Spinal cord (tissue), 10 donors: ENCODE results near the gene CGB8. TPM values are rescaled to one million over a fixed set of nuclear protein-coding genes. Genes with fewer than 3 reads are reported as not detected.
A peak's percentile ranks its signal among the peaks of the same experiment; 100 is the strongest.

ENCODE experiments used
- DNase-seq, 6 donors: peaks; one replicate each; pipeline versions ENCODE4 v3.0.0 to v3.0.0-alpha.2; 2013 to 2015; ENCODE audit warnings: low spot score in 6 of 6, low read depth in 4 of 6
- H3K27ac ChIP-seq: one replicate; pipeline ENCODE4 v1.5.1; 2013; ENCODE audit warnings: low read depth, low read length, control low read depth
- H3K27me3 ChIP-seq: one replicate; pipeline ENCODE4 v1.6.1; 2013; ENCODE audit warnings: low read length; ENCODE audit not compliant: control insufficient read depth, insufficient read depth
- H3K36me3 ChIP-seq: one replicate; pipeline ENCODE4 v1.6.1; 2013; ENCODE audit warnings: low read length; ENCODE audit not compliant: control insufficient read depth, insufficient read depth
- H3K4me1 ChIP-seq: one replicate; pipeline ENCODE4 v1.6.1; 2013; ENCODE audit warnings: low read length; ENCODE audit not compliant: control insufficient read depth, insufficient read depth
- H3K4me3 ChIP-seq: one replicate; pipeline ENCODE4 v1.5.1; 2013; ENCODE audit warnings: low read depth, low read length, control low read depth
- H3K9me3 ChIP-seq: one replicate; pipeline ENCODE4 v1.6.1; 2013; ENCODE audit warnings: low read length; ENCODE audit not compliant: control insufficient read depth, insufficient read depth
- WGBS: methylation state at CpG from one replicate; pipeline ENCODE4 v1.1.5; 2013; ENCODE audit warnings: missing lambda C conversion rate; ENCODE audit not compliant: insufficient coverage; 5-methylcytosine and 5-hydroxymethylcytosine counted together
- polyA plus RNA-seq, 2 donors: library from polyadenylated mRNA; unstranded; fragments of 120-200 nt; gene quantifications; one replicate each; pipeline ENCODE4 v1.2.1, GENCODE V29; 2013; ENCODE audit not compliant: insufficient read length in 2 of 2
- total RNA-seq, 2 donors: library from RNA; depleted of rRNA in 1 of 2; stranded (reverse); fragments of 120-200 nt in 1 of 2; fragments of >200 nt in 1 of 2; gene quantifications; one replicate each; pipeline versions ENCODE4 v1.2.3 to v1.2.4, GENCODE V29; 2013 to 2014
- donor health status: healthy.

CGB8 gene
- total and polyA plus RNA-seq, 4 donors = 0.72 TPM; not detected in 3

- peaks cover 22% of the 10 kb centered on the region for H3K27me3 ChIP-seq
- no peak for DNase-seq
- H3K4me1 ChIP-seq = peaks cover 23% of the 10 kb centered on the region
- 95% methylated on average over 29 of the region's 32 CpGs for WGBS
- H3K27ac ChIP-seq = no peak overlapping the region
- peaks cover 72% of the 10 kb centered on the region for H3K36me3 ChIP-seq
- no peaks in the 10 kb centered on the region for H3K9me3 ChIP-seq
- no peak overlapping the region for H3K4me3 ChIP-seq
These were observed 34.6 kb downstream of the CGB8 start for GRCh38 chr19:49014123-49014869.

DNA sequence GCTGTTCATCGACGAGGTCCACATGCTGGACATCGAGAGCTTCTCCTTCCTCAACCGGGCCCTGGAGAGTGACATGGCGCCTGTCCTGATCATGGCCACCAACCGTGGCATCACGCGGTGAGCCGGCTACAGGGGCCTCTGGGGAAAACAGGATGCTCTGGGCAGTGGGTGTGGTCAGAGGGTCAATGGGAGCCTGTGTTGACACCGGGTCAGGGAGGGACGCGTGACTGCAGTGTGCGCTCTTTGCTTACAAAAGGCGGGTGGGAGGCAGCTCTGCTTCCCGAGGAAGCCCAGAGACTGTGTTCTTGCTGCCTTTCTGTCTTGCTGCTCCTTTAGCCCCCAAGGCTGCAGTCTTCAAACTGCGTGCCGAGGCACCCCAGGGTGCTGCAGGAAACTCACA is 37.7 kb downstream of the CGB8 start:
- Histone ChIP-seq H3K4me3 (no peak overlapping the region), H3K27ac (no peak overlapping the region), H3K27me3 (no peaks in the 10 kb centered on the region), H3K4me1 (no peaks in the 10 kb centered on the region), H3K9me3 (no peaks in the 10 kb centered on the region), H3K36me3 (peaks cover 81% of the 10 kb centered on the region)
- no peak for DNase-seq
- WGBS = 83% methylated on average over 13 of the region's 17 CpGs

DNA sequence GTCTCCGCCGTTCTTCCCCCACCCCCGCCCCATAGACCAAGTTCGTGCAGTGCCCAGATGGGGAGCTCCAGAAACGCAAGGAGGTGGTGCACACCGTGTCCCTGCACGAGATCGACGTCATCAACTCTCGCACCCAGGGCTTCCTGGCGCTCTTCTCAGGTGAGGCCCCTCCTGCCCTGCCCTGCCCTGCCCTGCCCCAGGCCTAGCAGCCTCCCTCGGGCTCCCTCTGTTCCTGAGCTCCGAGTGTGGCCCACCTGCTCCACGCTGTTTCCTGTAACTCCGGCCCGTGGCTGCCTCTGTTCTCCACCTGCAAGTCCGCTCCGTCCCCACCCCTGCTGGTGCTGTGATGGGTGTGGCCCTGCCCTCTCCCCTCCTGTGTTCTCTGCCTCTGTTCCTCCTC is 38.5 kb downstream of the CGB8 start:
- H3K4me1 ChIP-seq = no peaks in the 10 kb centered on the region
- H3K9me3 ChIP-seq = no peaks in the 10 kb centered on the region
- no peaks in the 10 kb centered on the region for H3K27me3 ChIP-seq
- H3K27ac ChIP-seq = no peak overlapping the region
- no peak overlapping the region for H3K4me3 ChIP-seq
- WGBS = 94% methylated on average over 16 of the region's 18 CpGs
- peaks cover 81% of the 10 kb centered on the region for H3K36me3 ChIP-seq
- DNase-seq = no peak

DNA sequence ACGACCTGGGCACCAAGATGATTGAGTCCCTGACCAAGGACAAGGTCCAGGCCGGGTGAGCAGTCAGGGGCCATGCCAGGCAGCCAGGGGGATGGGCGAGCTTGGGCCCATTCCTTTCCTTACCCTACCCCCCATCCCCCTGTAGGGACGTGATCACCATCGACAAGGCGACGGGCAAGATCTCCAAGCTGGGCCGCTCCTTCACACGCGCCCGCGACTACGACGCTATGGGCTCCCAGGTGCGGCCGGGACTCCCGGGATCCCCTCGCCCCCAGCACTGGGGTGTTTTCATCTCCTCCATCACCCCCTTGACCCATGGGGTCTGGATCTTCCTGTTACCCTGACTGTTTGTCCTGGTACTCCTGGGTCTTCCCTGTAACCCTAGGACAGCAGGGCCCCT is 39.1 kb downstream of the CGB8 start:
- Histone ChIP-seq H3K36me3 (peaks cover 81% of the 10 kb centered on the region), H3K4me3 (no peak overlapping the region), H3K27ac (no peak overlapping the region), H3K9me3 (no peaks in the 10 kb centered on the region), H3K27me3 (no peaks in the 10 kb centered on the region), H3K4me1 (no peaks in the 10 kb centered on the region)
- DNase-seq = no peak
- over 99% methylated on average over 16 of the region's 18 CpGs for WGBS

DNA sequence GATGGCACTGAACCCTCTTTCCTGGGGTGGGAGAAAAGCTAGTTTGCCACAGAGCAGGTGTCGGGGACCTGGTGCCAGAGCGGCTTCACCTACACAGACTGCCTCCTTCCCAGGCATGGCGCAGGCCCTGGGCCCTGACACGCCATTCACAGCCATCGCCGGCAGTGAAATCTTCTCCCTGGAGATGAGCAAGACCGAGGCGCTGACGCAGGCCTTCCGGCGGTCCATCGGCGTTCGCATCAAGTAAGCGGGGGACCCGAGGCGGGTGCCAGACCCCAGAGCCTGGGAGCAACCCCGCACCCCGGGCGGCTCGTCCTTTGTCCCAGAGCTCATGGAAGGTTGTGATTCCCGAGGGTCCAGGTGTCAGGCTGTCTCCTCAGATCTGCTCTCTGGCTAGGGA is 42.0 kb downstream of the CGB8 start:
- Histone ChIP-seq H3K27me3 (no peaks in the 10 kb centered on the region), H3K36me3 (peaks cover 85% of the 10 kb centered on the region), H3K4me3 (no peak overlapping the region), H3K27ac (no peak overlapping the region), H3K9me3 (no peaks in the 10 kb centered on the region), H3K4me1 (no peaks in the 10 kb centered on the region)
- no peak for DNase-seq
- 97% methylated on average over 22 of the region's 22 CpGs for WGBS

- H3K27me3 ChIP-seq = no peaks in the 10 kb centered on the region
- peaks cover 74% of the 10 kb centered on the region for H3K36me3 ChIP-seq
- H3K27ac ChIP-seq = no peak overlapping the region
- H3K4me3 ChIP-seq = no peak overlapping the region
- no peaks in the 10 kb centered on the region for H3K9me3 ChIP-seq
- H3K4me1 ChIP-seq = no peaks in the 10 kb centered on the region
- no peak for DNase-seq
- 94% methylated on average over 6 of the region's 7 CpGs for WGBS
These were observed 43.8 kb downstream of the CGB8 start for GRCh38 chr19:49004964-49005614.

GRCh38 chr19:49004133-49004532 is 44.8 kb downstream of the CGB8 start:
- Histone ChIP-seq H3K36me3 (peaks cover 71% of the 10 kb centered on the region), H3K4me3 (no peak overlapping the region)
- 99% methylated on average over 11 of the region's 15 CpGs for WGBS

DNA sequence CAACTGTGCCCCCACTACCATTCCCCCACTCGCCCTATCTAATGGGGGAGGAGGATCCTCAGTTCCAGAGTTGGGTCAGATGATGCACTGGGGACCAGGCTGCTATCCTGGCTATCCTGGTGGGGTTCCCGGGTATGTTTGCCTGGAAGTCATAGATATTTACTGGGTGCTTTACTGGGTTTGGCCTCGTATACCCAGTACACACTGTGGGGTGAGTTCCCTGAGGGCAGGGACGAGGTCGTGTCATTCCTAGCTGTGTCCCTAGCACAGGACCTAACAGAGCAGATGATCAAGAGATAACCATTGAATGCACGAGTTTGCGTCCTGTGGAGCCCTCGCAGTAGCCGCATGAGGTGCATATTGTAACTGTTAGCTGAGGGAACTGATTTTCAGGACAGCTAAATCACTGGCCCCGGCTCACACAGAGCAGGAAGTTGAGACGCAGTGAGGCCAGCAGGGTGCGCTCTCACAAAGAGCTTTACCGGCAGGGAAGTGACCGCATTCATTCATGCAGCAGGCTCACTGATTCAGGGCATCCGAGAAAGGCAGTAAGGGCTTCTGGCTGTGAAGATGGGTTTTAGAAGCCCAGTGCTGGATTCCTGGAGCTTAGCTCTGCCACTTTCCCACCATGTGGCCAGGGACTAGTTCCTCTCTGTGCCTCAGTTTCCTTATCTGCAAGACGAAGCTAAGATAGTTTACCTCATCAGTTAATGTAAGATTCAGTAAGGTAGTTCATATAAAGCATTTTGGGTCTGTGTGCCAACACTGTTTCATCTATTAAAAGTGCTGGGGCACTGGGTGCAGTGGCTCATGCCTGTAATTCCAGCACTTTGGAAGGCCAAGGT is 49.2 kb downstream of the CGB8 start:
- 36% methylated on average over 13 of the region's 16 CpGs for WGBS
- H3K4me3 ChIP-seq = no peak overlapping the region
- H3K36me3 ChIP-seq = peaks cover 45% of the 10 kb centered on the region
- H3K27me3 ChIP-seq = no peaks in the 10 kb centered on the region
- H3K4me1 ChIP-seq = peaks cover 2% of the 10 kb centered on the region
- H3K27ac ChIP-seq = no peak overlapping the region
- peak in 2 of 6 donors; percentile 57 to 64 for DNase-seq
- no peaks in the 10 kb centered on the region for H3K9me3 ChIP-seq

More at GRCh38 chr19:49004133-49004532, 44.8 kb downstream of the CGB8 start:
- no peak for DNase-seq
- Histone ChIP-seq H3K27me3 (no peaks in the 10 kb centered on the region), H3K27ac (no peak overlapping the region), H3K4me1 (no peaks in the 10 kb centered on the region), H3K9me3 (no peaks in the 10 kb centered on the region)

- H3K27ac ChIP-seq = no peak overlapping the region
- H3K9me3 ChIP-seq = no peaks in the 10 kb centered on the region
- no peaks in the 10 kb centered on the region for H3K27me3 ChIP-seq
- H3K4me3 ChIP-seq = no peak overlapping the region
- DNase-seq = no peak
- peaks cover 10% of the 10 kb centered on the region for H3K4me1 ChIP-seq
- H3K36me3 ChIP-seq = peaks cover 28% of the 10 kb centered on the region
- WGBS = 42% methylated on average over 5 of the region's 5 CpGs
These were observed 50.9 kb downstream of the CGB8 start for GRCh38 chr19:48997972-48998371.
